Measurements from ENCODE around the gene ECEL1. TPM values are rescaled to one million over a fixed set of nuclear protein-coding genes. Genes with fewer than 3 reads are reported as not detected.

Gene ECEL1
- total and polyA plus RNA-seq, 2 experiments from 2014 or later, result 6.7 to 17.5 TPM

DNA sequence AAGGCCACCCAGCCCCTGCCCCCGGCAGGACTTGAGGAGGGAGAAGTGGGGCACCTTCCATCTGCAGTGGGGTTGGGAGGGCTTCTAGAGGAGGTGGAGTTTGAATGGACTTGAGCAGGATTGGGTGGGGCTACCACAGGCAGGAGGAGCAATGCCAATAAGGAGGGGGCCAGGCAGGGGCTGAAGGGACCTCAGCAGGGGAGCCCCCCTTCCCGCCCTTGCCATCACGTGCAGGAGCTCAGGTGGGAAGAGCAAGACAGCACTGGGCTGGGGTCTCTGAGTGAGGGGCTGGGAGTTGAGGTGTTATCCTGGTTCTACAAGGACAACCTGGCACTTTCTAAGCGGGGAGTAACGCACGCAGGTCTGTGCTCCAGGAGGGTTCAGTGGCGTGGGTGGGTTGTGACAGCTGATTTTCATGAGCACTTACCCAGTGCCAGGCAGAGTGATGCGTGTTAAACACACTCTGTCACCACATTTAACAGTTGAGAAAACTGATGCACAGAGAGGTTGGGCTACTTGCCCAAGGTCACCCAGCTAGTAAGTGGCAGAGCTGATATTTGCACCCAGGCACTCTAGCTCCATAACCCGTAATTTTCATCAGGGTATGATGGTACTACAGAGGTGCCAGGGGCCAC is 43.1 kb upstream of the ECEL1 start:
- H3K27me3 ChIP-seq (ENCODE audit: insufficient read depth), result no peaks in the 10 kb centered on the region
- no peaks in the 10 kb centered on the region for H3K36me3 ChIP-seq (ENCODE audit: insufficient read depth)
- H3K4me1 ChIP-seq (ENCODE audit: insufficient read depth), result no peaks in the 10 kb centered on the region
- no peaks in the 10 kb centered on the region; the same call in 1 of the 2 replicates for H4K20me1 ChIP-seq (replicated peaks; ENCODE audit: insufficient read depth)
- no peak overlapping the region for H3K4me2 ChIP-seq
- Mint-ChIP-seq H3K4me1 (peaks cover 15% of the 10 kb centered on the region), H3K9me3 (no peaks in the 10 kb centered on the region), H3K36me3 (ENCODE audit: low read depth) (no peaks in the 10 kb centered on the region; the same call in 2 of the 3 replicates), H3K4me3 (no peak overlapping the region), H3K27ac (no peak overlapping the region), H3K27me3 (ENCODE audit: insufficient read depth, low read depth, poor library complexity) (peaks cover 19% of the 10 kb centered on the region)
- no peaks in the 10 kb centered on the region for H3F3A ChIP-seq (replicated peaks; ENCODE audit: low read depth)
- no peak overlapping the region for H3K27ac ChIP-seq (ENCODE audit: low read depth)
- H2AFZ ChIP-seq, result no peak overlapping the region
- H3K9me2 ChIP-seq (ENCODE audit: insufficient read depth), result no peaks in the 10 kb centered on the region
- no peak for ATAC-seq
- H3K79me2 ChIP-seq (replicated peaks; ENCODE audit: insufficient read depth), result no peaks in the 10 kb centered on the region
- DNase-seq (ENCODE audit: low spot score), result no peak
- TF ChIP-seq JUNB (IDR thresholded peaks at IDR 0.05; ENCODE audit: unreplicated experiment), result no peak
- TF ChIP-seq, protein P1, sequence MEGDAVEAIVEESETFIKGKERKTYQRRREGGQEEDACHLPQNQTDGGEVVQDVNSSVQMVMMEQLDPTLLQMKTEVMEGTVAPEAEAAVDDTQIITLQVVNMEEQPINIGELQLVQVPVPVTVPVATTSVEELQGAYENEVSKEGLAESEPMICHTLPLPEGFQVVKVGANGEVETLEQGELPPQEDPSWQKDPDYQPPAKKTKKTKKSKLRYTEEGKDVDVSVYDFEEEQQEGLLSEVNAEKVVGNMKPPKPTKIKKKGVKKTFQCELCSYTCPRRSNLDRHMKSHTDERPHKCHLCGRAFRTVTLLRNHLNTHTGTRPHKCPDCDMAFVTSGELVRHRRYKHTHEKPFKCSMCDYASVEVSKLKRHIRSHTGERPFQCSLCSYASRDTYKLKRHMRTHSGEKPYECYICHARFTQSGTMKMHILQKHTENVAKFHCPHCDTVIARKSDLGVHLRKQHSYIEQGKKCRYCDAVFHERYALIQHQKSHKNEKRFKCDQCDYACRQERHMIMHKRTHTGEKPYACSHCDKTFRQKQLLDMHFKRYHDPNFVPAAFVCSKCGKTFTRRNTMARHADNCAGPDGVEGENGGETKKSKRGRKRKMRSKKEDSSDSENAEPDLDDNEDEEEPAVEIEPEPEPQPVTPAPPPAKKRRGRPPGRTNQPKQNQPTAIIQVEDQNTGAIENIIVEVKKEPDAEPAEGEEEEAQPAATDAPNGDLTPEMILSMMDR (conservative IDR thresholded peaks at IDR 0.05; ENCODE audit: low read depth in 2 of 2), result no peak
- no peak for TF ChIP-seq ETS1 (IDR thresholded peaks at IDR 0.05)
- no peak for TF ChIP-seq STAT1 (IDR thresholded peaks at IDR 0.05; ENCODE audit: unreplicated experiment)
- no peak for TF ChIP-seq ZNF331 (CRISPR knock-in tag; IDR thresholded peaks at IDR 0.05; ENCODE audit: low read depth)
- no peak overlapping the region for H3K4me3 ChIP-seq

- Mint-ChIP-seq H3K4me1 (peaks cover 15% of the 10 kb centered on the region), H3K27me3 (ENCODE audit: insufficient read depth, low read depth, poor library complexity) (peaks cover 22% of the 10 kb centered on the region), H3K4me3 (no peak overlapping the region), H3K9me3 (no peaks in the 10 kb centered on the region), H3K27ac (no peak overlapping the region), H3K36me3 (ENCODE audit: low read depth) (no peaks in the 10 kb centered on the region; the same call in 2 of the 3 replicates)
- ATAC-seq (no peak), DNase-seq (ENCODE audit: low spot score) (no peak)
- Histone ChIP-seq H3K27me3 (ENCODE audit: insufficient read depth) (0 out of 2 replicates have a peak, but pooled peaks cover 4% of the 10 kb centered on the region), H3K9me2 (ENCODE audit: insufficient read depth) (no peaks in the 10 kb centered on the region), H3K4me2 (no peak overlapping the region), H3K27ac (ENCODE audit: low read depth) (no peak overlapping the region), H2AFZ (no peak overlapping the region), H3K79me2 (replicated peaks; ENCODE audit: insufficient read depth) (no peaks in the 10 kb centered on the region), H4K20me1 (replicated peaks; ENCODE audit: insufficient read depth) (no peaks in the 10 kb centered on the region; the same call in 1 of the 2 replicates), H3F3A (replicated peaks; ENCODE audit: low read depth) (no peaks in the 10 kb centered on the region), H3K4me1 (ENCODE audit: insufficient read depth) (no peaks in the 10 kb centered on the region), H3K4me3 (no peak overlapping the region), H3K36me3 (ENCODE audit: insufficient read depth) (no peaks in the 10 kb centered on the region)
- TF ChIP-seq REST (IDR thresholded peaks at IDR 0.05; ENCODE audit: unreplicated experiment), result no peak
- TF ChIP-seq ZNF331 (CRISPR knock-in tag; IDR thresholded peaks at IDR 0.05; ENCODE audit: low read depth), result no peak
- TF ChIP-seq POLR2AphosphoS5 (IDR thresholded peaks at IDR 0.05; ENCODE audit: low read depth), result no peak
Measured at GRCh38 chr2:232529806-232530547, 42.3 kb upstream of the ECEL1 start.
